Osteocyte (in vitro differentiated cells): Measurements from ENCODE around the gene CACNB3. TPM values are rescaled to one million over a fixed set of nuclear protein-coding genes. Genes with fewer than 3 reads are reported as not detected.
A peak's percentile ranks its signal among the peaks of the same experiment; 100 is the strongest.

ENCODE experiments used
- DNase-seq: peaks from one replicate; pipeline ENCODE4 v3.0.0; 2021; ENCODE audit warnings: mixed read lengths; ENCODE audit not compliant: unreplicated experiment; ENCODE audit errors: extremely low spot score
- H3K27ac Mint-ChIP-seq: one replicate; pipeline ENCODE4 v1.8.0; 2021; ENCODE audit warnings: mild to moderate bottlenecking, mixed read lengths; ENCODE audit not compliant: unreplicated experiment
- H3K27me3 Mint-ChIP-seq: one replicate; pipeline ENCODE4 v1.8.0; 2021; ENCODE audit warnings: mixed read lengths; ENCODE audit not compliant: unreplicated experiment
- H3K36me3 Mint-ChIP-seq: one replicate; pipeline ENCODE4 v1.8.0; 2021; ENCODE audit warnings: mixed read lengths; ENCODE audit not compliant: unreplicated experiment
- H3K4me1 Mint-ChIP-seq: one replicate; pipeline ENCODE4 v1.8.0; 2021; ENCODE audit warnings: mixed read lengths; ENCODE audit not compliant: unreplicated experiment
- H3K4me3 Mint-ChIP-seq: one replicate; pipeline ENCODE4 v1.8.0; 2021; ENCODE audit warnings: mild to moderate bottlenecking, moderate library complexity, mixed read lengths; ENCODE audit not compliant: unreplicated experiment
- H3K9me3 Mint-ChIP-seq: one replicate; pipeline ENCODE4 v1.8.0; 2021; ENCODE audit warnings: mixed read lengths; ENCODE audit not compliant: unreplicated experiment
- CTCF ChIP-seq: fragments of 200-600 bp; sonication (generic); IDR thresholded peaks from 2 replicates; pipeline ENCODE4 v1.5.0; 2021; ENCODE audit warnings: antibody characterized with exemption, mild to moderate bottlenecking, moderate library complexity
- total RNA-seq: library from RNA; stranded (reverse); gene quantifications from 2 replicates; pipeline ENCODE4 v1.2.1, GENCODE V29; 2021

Gene CACNB3
- total RNA-seq, 1 donor from 2014 or later: 83.3 TPM

- no peak for DNase-seq
- no peak overlapping the region for H3K4me3 Mint-ChIP-seq
- H3K4me1 Mint-ChIP-seq: peaks cover 47% of the 10 kb centered on the region
- no peaks in the 10 kb centered on the region for H3K9me3 Mint-ChIP-seq
- TF ChIP-seq CTCF: no peak
- H3K27me3 Mint-ChIP-seq: no peaks in the 10 kb centered on the region
- H3K36me3 Mint-ChIP-seq: no peaks in the 10 kb centered on the region
- H3K27ac Mint-ChIP-seq: peak overlapping the region; percentile 91
Observed at GRCh38 chr12:48811437-48812090, 6.7 kb upstream of the CACNB3 start.

- no peaks in the 10 kb centered on the region for H3K9me3 Mint-ChIP-seq
- H3K4me3 Mint-ChIP-seq: no peak overlapping the region
- H3K27me3 Mint-ChIP-seq: no peaks in the 10 kb centered on the region
- peak overlapping the region; percentile 76 for H3K27ac Mint-ChIP-seq
- H3K36me3 Mint-ChIP-seq: no peaks in the 10 kb centered on the region
- DNase-seq: no peak
- H3K4me1 Mint-ChIP-seq: peaks cover 56% of the 10 kb centered on the region
- no peak for TF ChIP-seq CTCF
Observed at GRCh38 chr12:48812389-48812788, 5.9 kb upstream of the CACNB3 start.

- Mint-ChIP-seq H3K4me1 (peaks cover 61% of the 10 kb centered on the region), H3K4me3 (peak overlapping the region; percentile 97), H3K36me3 (no peaks in the 10 kb centered on the region), H3K27me3 (no peaks in the 10 kb centered on the region), H3K9me3 (no peaks in the 10 kb centered on the region), H3K27ac (peak overlapping the region; percentile 85)
- no peak for DNase-seq
- TF ChIP-seq CTCF: no peak
Observed at GRCh38 chr12:48813465-48814261, 4.6 kb upstream of the CACNB3 start.

- no peaks in the 10 kb centered on the region for H3K36me3 Mint-ChIP-seq
- TF ChIP-seq CTCF: peak; percentile 100
- H3K4me1 Mint-ChIP-seq: peaks cover 68% of the 10 kb centered on the region
- peak overlapping the region; percentile 98 for H3K27ac Mint-ChIP-seq
- no peaks in the 10 kb centered on the region for H3K9me3 Mint-ChIP-seq
- H3K27me3 Mint-ChIP-seq: no peaks in the 10 kb centered on the region
- H3K4me3 Mint-ChIP-seq: peak overlapping the region; percentile 97
- DNase-seq: peak; percentile 95
Observed at GRCh38 chr12:48814262-48815125, 3.8 kb upstream of the CACNB3 start.
